ENCODE results near the gene SYTL5.

Gene SYTL5

GRCh38 chrX:38028300-38028699 lies 21.9 kb downstream of the SYTL5 start:
- no peak for DNase-seq (ENCODE audit: low spot score)

- DNase-seq (ENCODE audit: low spot score) = no peak
These were observed 30.1 kb downstream of the SYTL5 start for GRCh38 chrX:38036466-38036865.

- no peak for DNase-seq (ENCODE audit: low spot score)
These were observed 32.1 kb downstream of the SYTL5 start for GRCh38 chrX:38038501-38038900.

- DNase-seq (ENCODE audit: low spot score) = no peak
These were observed 34.9 kb downstream of the SYTL5 start for GRCh38 chrX:38041237-38041636.

GRCh38 chrX:38044701-38045100 lies 38.3 kb downstream of the SYTL5 start:
- DNase-seq (ENCODE audit: low spot score) = no peak

GRCh38 chrX:38045538-38046096 lies 39.3 kb downstream of the SYTL5 start:
- no peak for DNase-seq (ENCODE audit: low spot score)

- DNase-seq (ENCODE audit: low spot score) = no peak
These were observed 42.5 kb downstream of the SYTL5 start for GRCh38 chrX:38048886-38049285.

GRCh38 chrX:38050806-38051205 lies 44.5 kb downstream of the SYTL5 start:
- DNase-seq (ENCODE audit: low spot score) = no peak

- no peak for DNase-seq (ENCODE audit: low spot score)
These were observed 45.7 kb downstream of the SYTL5 start for GRCh38 chrX:38052096-38052495.

GRCh38 chrX:38055170-38055847 lies 49.0 kb downstream of the SYTL5 start:
- no peak for DNase-seq (ENCODE audit: low spot score)

GRCh38 chrX:38060331-38060878 lies 54.1 kb downstream of the SYTL5 start:
- DNase-seq (ENCODE audit: low spot score) = no peak

GRCh38 chrX:38061335-38061734 lies 55.0 kb downstream of the SYTL5 start:
- DNase-seq (ENCODE audit: low spot score) = peak; percentile 13

- no peak for DNase-seq (ENCODE audit: low spot score)
These were observed 60.6 kb downstream of the SYTL5 start for GRCh38 chrX:38066934-38067333.

- DNase-seq (ENCODE audit: low spot score) = no peak
These were observed 62.9 kb downstream of the SYTL5 start for GRCh38 chrX:38069273-38069672.

GRCh38 chrX:38069991-38070390 lies 63.6 kb downstream of the SYTL5 start:
- no peak for DNase-seq (ENCODE audit: low spot score)

- no peak for DNase-seq (ENCODE audit: low spot score)
These were observed 73.1 kb downstream of the SYTL5 start for GRCh38 chrX:38079463-38079862.

- no peak for DNase-seq (ENCODE audit: low spot score)
These were observed 74.5 kb downstream of the SYTL5 start for GRCh38 chrX:38080808-38081207.

- no peak for DNase-seq (ENCODE audit: low spot score)
These were observed 75.6 kb downstream of the SYTL5 start for GRCh38 chrX:38081909-38082308.

- DNase-seq (ENCODE audit: low spot score) = no peak
These were observed 76.0 kb downstream of the SYTL5 start for GRCh38 chrX:38082309-38082708.

- no peak for DNase-seq (ENCODE audit: low spot score)
These were observed 79.5 kb downstream of the SYTL5 start for GRCh38 chrX:38085813-38086212.

GRCh38 chrX:38086451-38087215 lies 80.3 kb downstream of the SYTL5 start:
- DNase-seq (ENCODE audit: low spot score) = no peak

- DNase-seq (ENCODE audit: low spot score) = no peak
These were observed 81.2 kb downstream of the SYTL5 start for GRCh38 chrX:38087594-38087993.

Data from iPS-NIHi11 (cell line).